Heart left ventricle (tissue), 16 donors: ENCODE measurements around the gene DAPK2. TPM values are rescaled to one million over a fixed set of nuclear protein-coding genes. Genes with fewer than 3 reads are reported as not detected.

Source experiments
- ATAC-seq, 4 donors: fragments of 200-7000 bp; cut with Tn5 transposase; one replicate each; pipeline ENCODE4 v1.9.1; 2020 to 2022; ENCODE audit warnings: moderate library complexity in 4 of 4, mild to moderate bottlenecking in 3 of 4, moderate number of reproducible peaks in 1 of 4
- DNase-seq, 5 donors: peaks; one replicate each; pipeline ENCODE4 v3.0.0-alpha.2; 2020
- H3K27ac ChIP-seq, 12 donors: fragments of 200-600 bp; sonication (generic) in 4 of 12; one replicate each; pipeline versions ENCODE4 v1.5.0 to v1.8.0; 2016 to 2022; ENCODE audit warnings: mild to moderate bottlenecking in 2 of 12
- H3K27me3 ChIP-seq, 9 donors: fragments of 200-600 bp; sonication (generic) in 2 of 9; one replicate each; pipeline versions ENCODE4 v1.5.1 to v1.8.0; 2016 to 2022; ENCODE audit warnings: mild to moderate bottlenecking in 3 of 9
- H3K36me3 ChIP-seq, 9 donors: fragments of 200-600 bp; sonication (generic) in 2 of 9; one replicate each; pipeline versions ENCODE4 v1.5.0 to v1.8.0; 2018 to 2022; ENCODE audit warnings: mild to moderate bottlenecking in 2 of 9
- H3K4me1 ChIP-seq, 12 donors: fragments of 200-600 bp; sonication (generic) in 4 of 12; one replicate each; pipeline versions ENCODE4 v1.5.0 to v1.8.0; 2016 to 2022; ENCODE audit warnings: mild to moderate bottlenecking in 3 of 12
- H3K4me3 ChIP-seq, 12 donors: fragments of 200-600 bp; sonication (generic) in 4 of 12; one replicate each; pipeline versions ENCODE4 v1.5.0 to v1.8.0; 2017 to 2022; ENCODE audit warnings: mild to moderate bottlenecking in 9 of 12, moderate library complexity in 4 of 12
- H3K9me3 ChIP-seq, 12 donors: fragments of 200-600 bp; sonication (generic) in 4 of 12; one replicate each; pipeline versions ENCODE4 v1.5.0 to v1.8.0; 2016 to 2022; ENCODE audit warnings: mild to moderate bottlenecking in 1 of 12
- POLR2A ChIP-seq, 2 donors: fragments of 450-650 bp; IDR thresholded peaks; one replicate each; pipeline ENCODE4 v1.6.1; 2017; ENCODE audit warnings: antibody characterized with exemption in 2 of 2, mild to moderate bottlenecking in 2 of 2, moderate library complexity in 2 of 2
- WGBS, 4 donors: extraction: QIAGEN DNeasy Blood & Tissue Kit in 2 of 4; methylation state at CpG; one replicate each; pipeline versions ENCODE4 v1.1.5 to v1.1.7; 2013 to 2018; 5-methylcytosine and 5-hydroxymethylcytosine counted together
- intact Hi-C, 10 donors: fragments of 100-400 bp; cut with DNase I; formaldehyde crosslinking; loops; one replicate each; pipeline versions ENCODE4 v1.11.1 to v1.14.2; 2022
- polyA plus RNA-seq, 2 donors: library from polyadenylated mRNA; stranded (reverse); fragments of 200-250 nt; gene quantifications; one replicate each; pipeline ENCODE4 v1.2.3, GENCODE V29; 2013
- total RNA-seq, 9 donors: library from RNA; depleted of rRNA in 2 of 9; stranded (reverse); fragments of >200 nt in 2 of 9; fragmentation: NEBNext Ultra II Directional in 3 of 9; extraction: Animal tissue kit (Norgen Biotek cat#: 25700) in 3 of 9; gene quantifications; one replicate each; pipeline versions ENCODE4 v1.1.0 to v1.2.4, GENCODE V29; 2016 to 2023
- TF ChIP-seq, protein P1 (sequence below), 12 donors: fragments of 200-600 bp; sonication (generic) in 4 of 12; IDR thresholded peaks; one replicate each; pipeline versions ENCODE4 v1.5.0 to v1.8.0; 2018 to 2022; ENCODE audit warnings: antibody characterized with exemption in 12 of 12, mild to moderate bottlenecking in 5 of 12
- donor health status: ischemic (EF 13 %, LVEDD 7.1; RV severe dilation, severe dysfunction).
- donor health status: healthy with polysubstance abuse.
- donor health status: DM: no; HTN: yes; CAD: no.
- donor health status: DM: no; HTN: no; CAD: no.
- donor health status: ischemic (EF 25% LVEDD 6.9; RV normal size, moderate dysfunction).
- donor health status: ischemic (EF 25% LVEDD 5.7; RV mildly dilated, moderate dysfunction).
- donor health status: healthy.
- donor health status: DM: yes; HTN: yes; CAD: no.
- donor health status: ischemic (EF 35%, LVEDD 5.7; RV mildly dilated, moderate dysfunction).
- donor health status: nonischemic (EF 11% LVEDD 7.7; RV severe dilation, severe dysfunction).
- donor health status: DM: yes; HTN: yes; CAD: no.
- donor health status: PGD.
- donor health status: ischemic (EF 29% LVEDD 5.4; RV normal size, mild dysfunction).
- donor health status: nonischemic (EF 23%, LVEDD 6.1; RV moderate dilation, normal function).

DAPK2 gene
- total and polyA plus RNA-seq, 11 donors: 20.4 to 56.2 (median 26.4) TPM

DNA sequence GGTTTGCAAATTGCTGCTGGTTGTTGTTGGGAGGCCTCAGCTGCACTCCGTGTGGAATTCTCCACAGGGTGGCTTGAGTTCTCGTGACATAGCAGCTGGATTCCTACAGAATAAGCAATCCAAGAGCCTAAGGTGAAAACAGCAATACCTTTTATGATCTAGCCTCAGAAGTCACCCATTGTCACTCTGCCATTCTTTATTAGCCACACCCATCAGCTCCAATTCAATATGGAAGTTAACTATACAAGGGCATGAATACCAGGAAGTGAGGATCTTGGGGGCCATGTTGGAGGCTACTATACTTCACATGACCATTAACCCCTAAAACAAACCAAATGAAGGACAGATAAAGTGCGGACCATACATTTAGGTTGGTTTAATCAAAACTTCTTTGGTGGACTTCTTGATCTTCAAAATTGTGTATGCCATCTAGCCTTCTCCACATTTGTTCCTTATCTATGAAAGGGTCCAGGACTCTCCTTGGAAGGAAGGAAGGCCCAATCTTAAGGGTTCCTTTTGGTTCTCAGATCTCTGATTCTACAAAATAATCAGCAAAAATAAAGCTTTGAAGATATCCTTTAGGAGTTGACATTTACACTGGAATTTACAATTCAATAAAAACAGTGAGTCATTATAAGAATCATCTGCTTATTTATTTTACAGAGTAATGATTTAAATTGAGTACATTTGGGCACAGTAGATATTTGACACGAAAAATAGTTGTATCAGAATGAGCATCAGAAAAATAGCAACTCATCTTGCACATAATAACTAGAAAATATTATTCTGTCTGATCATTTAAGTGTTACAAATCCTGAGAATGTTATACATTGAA, 25.9 kb upstream of the DAPK2 start:
- intact Hi-C loops: loop anchor here in 1 of 10 donors (10.0 kb wide), 1 partner anchor 447 kb away; no protein-coding TSS in a partner anchor
- ATAC-seq: no peak

DNA sequence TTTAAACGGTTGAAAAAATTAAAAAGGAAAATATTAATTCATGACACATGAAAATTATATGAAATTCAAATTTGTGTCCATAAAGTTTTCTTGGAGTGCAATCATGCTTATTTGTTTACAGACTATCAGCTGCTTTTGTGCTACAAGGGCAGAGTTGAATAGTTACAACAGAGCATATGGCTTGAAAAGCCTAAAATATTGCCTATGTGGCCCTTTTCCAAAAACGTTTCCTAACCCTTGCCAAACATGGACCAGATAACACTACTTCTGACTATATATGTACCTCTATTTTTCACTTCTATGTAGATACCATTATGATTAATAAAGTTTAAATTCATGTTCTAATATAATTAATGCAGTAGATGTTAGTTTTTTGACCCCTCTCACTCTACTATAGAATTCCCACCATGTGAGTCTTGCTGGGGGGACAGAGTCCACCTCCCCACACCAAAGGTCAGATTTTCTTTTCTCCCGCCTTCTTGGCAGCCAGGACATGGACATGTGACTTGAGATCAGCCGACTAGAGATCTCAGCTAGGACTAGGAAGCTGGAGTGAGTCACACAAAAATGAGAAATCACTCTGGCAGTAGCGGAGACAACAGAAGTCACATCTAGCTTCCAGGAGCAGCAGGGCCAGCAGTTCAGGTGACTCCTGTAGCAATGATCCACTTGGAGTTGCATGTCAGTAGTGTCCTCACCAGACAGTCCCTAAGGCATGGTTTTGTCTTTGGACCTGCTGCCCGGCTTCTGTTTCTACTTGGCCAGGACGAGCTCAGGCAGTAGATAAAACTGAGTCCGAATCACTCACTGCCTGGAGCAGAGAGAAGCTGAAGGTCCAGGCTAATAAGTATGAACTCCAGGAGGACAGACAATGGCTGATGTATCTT, 24.9 kb upstream of the DAPK2 start:
- ATAC-seq (peak; percentile 17 to 79 (median 70)), DNase-seq (peak in 2 of 5 donors; percentile 31 to 38)
- Histone ChIP-seq H3K27me3 (no peaks in the 10 kb centered on the region), H3K9me3 (no peaks in the 10 kb centered on the region), H3K36me3 (peaks cover 0 to 42% (median 28%) of the 10 kb centered on the region in 9 donors), H3K4me1 (peaks cover 3 to 51% (median 18%) of the 10 kb centered on the region in 12 donors), H3K4me3 (no peak overlapping the region), H3K27ac (peak overlapping the region in 11 of 12 donors; percentile 13 to 84 (median 50))
- 40 to 44% (median 43%) methylated on average over 8 of the region's 8 CpGs for WGBS, 4 donors
- TF ChIP-seq POLR2A (IDR thresholded peaks at IDR 0.05): no peak
- TF ChIP-seq, protein P1, sequence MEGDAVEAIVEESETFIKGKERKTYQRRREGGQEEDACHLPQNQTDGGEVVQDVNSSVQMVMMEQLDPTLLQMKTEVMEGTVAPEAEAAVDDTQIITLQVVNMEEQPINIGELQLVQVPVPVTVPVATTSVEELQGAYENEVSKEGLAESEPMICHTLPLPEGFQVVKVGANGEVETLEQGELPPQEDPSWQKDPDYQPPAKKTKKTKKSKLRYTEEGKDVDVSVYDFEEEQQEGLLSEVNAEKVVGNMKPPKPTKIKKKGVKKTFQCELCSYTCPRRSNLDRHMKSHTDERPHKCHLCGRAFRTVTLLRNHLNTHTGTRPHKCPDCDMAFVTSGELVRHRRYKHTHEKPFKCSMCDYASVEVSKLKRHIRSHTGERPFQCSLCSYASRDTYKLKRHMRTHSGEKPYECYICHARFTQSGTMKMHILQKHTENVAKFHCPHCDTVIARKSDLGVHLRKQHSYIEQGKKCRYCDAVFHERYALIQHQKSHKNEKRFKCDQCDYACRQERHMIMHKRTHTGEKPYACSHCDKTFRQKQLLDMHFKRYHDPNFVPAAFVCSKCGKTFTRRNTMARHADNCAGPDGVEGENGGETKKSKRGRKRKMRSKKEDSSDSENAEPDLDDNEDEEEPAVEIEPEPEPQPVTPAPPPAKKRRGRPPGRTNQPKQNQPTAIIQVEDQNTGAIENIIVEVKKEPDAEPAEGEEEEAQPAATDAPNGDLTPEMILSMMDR (IDR thresholded peaks at IDR 0.05): no peak
- intact Hi-C loops: loop anchor here in 1 of 10 donors (10.0 kb wide), 1 partner anchor 446 kb away; no protein-coding TSS in a partner anchor

More for the DNA sequence above, 25.9 kb upstream of the DAPK2 start:
- no peak for DNase-seq
- Histone ChIP-seq H3K27ac (peak overlapping the region in 11 of 12 donors; percentile 13 to 84 (median 50)), H3K36me3 (peaks cover 0 to 42% (median 28%) of the 10 kb centered on the region in 9 donors), H3K9me3 (no peaks in the 10 kb centered on the region), H3K4me1 (peaks cover 3 to 51% (median 18%) of the 10 kb centered on the region in 12 donors), H3K4me3 (no peak overlapping the region), H3K27me3 (no peaks in the 10 kb centered on the region)
- no peak for TF ChIP-seq POLR2A (IDR thresholded peaks at IDR 0.05)
- TF ChIP-seq, protein P1 (IDR thresholded peaks at IDR 0.05): no peak
- 89 to 96% (median 94%) methylated on average over 4 of the region's 4 CpGs for WGBS, 4 donors

DNA sequence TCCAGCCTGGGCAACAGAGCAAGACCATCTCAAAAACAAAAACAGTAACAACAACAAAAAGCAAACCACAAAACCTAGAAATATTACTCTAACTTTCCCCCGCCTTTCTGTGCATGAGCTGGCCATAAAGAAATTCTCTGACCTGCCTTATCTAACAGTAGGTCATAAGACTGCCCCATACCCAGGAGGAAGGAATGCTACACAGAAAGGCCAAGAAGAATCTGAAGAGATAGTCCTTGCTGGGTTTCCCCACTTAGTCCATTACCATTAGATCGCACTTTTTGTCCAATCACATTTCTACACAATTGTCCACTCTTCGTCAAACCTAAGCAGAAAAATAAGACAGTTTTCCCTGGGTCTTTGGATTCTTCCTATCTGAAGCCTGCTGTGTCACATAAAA, 23.8 kb upstream of the DAPK2 start:
- Histone ChIP-seq H3K4me1 (peaks cover 3 to 51% (median 18%) of the 10 kb centered on the region in 12 donors), H3K9me3 (no peaks in the 10 kb centered on the region), H3K27ac (peak overlapping the region in 1 of 12 donors; percentile 84), H3K27me3 (no peaks in the 10 kb centered on the region), H3K36me3 (peaks cover 0 to 38% (median 25%) of the 10 kb centered on the region in 9 donors), H3K4me3 (no peak overlapping the region)
- intact Hi-C loops: loop anchor here in 1 of 10 donors (10.0 kb wide), 1 partner anchor 445 kb away; no protein-coding TSS in a partner anchor
- ATAC-seq: no peak
- no peak for DNase-seq
- TF ChIP-seq POLR2A (IDR thresholded peaks at IDR 0.05): no peak
- TF ChIP-seq, protein P1 (IDR thresholded peaks at IDR 0.05): no peak
- WGBS, 4 donors: 85 to 98% (median 96%) methylated on average over 3 of the region's 3 CpGs
